ENCODE results near the gene KCNT1. TPM values are rescaled to one million over a fixed set of nuclear protein-coding genes. Genes with fewer than 3 reads are reported as not detected.

Gene KCNT1
- polyA plus RNA-seq, 1 experiment: not detected

DNA sequence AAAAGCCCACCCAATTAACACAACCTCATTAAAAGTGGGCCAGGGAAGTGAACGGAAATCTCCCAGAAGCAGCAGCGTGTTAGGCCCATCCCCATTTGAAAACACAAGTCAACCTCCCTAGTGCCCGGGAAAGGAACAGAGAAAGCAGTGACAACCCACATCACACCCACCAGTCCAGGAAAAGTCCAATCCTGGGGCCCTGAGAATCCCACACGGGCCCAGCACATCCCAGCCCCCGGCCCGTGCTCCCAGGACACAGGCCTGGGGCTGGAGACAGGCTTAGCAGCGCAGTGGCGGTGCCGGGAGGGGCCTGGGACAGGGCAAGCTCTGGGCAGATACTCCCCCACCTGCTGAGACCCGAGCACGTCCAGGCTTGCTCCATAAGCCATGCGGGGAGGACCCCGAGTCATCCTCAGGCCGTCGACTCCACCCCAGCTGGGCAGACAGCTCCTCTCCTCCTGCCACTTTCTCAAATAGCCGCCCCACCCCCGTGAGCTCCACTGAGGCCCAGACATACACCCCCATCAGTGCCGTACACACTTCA, 101.0 kb downstream of the KCNT1 start:
- Histone ChIP-seq H3K4me3 (ENCODE audit: low read depth, low read length) (no peak overlapping the region), H3K27me3 (ENCODE audit: control insufficient read depth, insufficient read depth, low read length) (no peaks in the 10 kb centered on the region), H3K36me3 (ENCODE audit: control insufficient read depth, insufficient read depth, low read length) (no peaks in the 10 kb centered on the region)
- ChIA-PET CTCF (no interaction called here), POLR2A (no interaction called here)
- no peak for TF ChIP-seq CTCF (IDR thresholded peaks at IDR 0.05; ENCODE audit: insufficient read depth, low read depth, low read length)
- no peak for DNase-seq (ENCODE audit: low read depth)

DNA sequence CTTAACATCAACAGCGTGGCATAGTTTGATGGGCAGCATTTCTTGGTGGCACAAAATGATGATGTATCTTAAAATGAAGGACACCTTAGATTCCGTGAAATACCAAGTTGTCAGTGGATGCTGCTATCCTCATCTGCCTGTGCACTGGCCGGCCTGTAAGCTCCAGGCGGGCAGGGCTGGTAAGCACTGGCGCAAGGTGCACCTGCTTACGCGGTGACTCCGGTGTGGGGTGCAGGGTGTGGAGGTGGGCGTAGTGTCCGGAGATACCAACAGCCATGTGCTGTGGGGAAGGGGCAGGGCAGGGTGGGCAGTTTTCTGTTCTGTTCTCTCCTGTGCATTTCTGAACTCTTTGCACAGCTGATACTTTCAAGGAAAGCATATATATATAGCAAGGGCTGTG, 101.5 kb downstream of the KCNT1 start:
- Histone ChIP-seq H3K27me3 (ENCODE audit: control insufficient read depth, insufficient read depth, low read length) (no peaks in the 10 kb centered on the region), H3K4me3 (ENCODE audit: low read depth, low read length) (no peak overlapping the region), H3K36me3 (ENCODE audit: control insufficient read depth, insufficient read depth, low read length) (no peaks in the 10 kb centered on the region)
- POLR2A ChIA-PET: no interaction called here
- CTCF ChIA-PET: no interaction called here
- TF ChIP-seq CTCF (IDR thresholded peaks at IDR 0.05; ENCODE audit: insufficient read depth, low read depth, low read length): no peak
- no peak for DNase-seq (ENCODE audit: low read depth)

- no peak overlapping the region for H3K4me3 ChIP-seq (ENCODE audit: low read depth, low read length)
- POLR2A ChIA-PET: no interaction called here
- H3K36me3 ChIP-seq (ENCODE audit: control insufficient read depth, insufficient read depth, low read length): no peaks in the 10 kb centered on the region
- CTCF ChIA-PET: no interaction called here
- TF ChIP-seq CTCF (IDR thresholded peaks at IDR 0.05; ENCODE audit: insufficient read depth, low read depth, low read length): 0 out of 2 replicates have a peak, but pooled peaks have one; percentile 3
- DNase-seq (ENCODE audit: low read depth): no peak
- H3K27me3 ChIP-seq (ENCODE audit: control insufficient read depth, insufficient read depth, low read length): no peaks in the 10 kb centered on the region
Measured at GRCh38 chr9:135804581-135805421, 102.8 kb downstream of the KCNT1 start.

DNA sequence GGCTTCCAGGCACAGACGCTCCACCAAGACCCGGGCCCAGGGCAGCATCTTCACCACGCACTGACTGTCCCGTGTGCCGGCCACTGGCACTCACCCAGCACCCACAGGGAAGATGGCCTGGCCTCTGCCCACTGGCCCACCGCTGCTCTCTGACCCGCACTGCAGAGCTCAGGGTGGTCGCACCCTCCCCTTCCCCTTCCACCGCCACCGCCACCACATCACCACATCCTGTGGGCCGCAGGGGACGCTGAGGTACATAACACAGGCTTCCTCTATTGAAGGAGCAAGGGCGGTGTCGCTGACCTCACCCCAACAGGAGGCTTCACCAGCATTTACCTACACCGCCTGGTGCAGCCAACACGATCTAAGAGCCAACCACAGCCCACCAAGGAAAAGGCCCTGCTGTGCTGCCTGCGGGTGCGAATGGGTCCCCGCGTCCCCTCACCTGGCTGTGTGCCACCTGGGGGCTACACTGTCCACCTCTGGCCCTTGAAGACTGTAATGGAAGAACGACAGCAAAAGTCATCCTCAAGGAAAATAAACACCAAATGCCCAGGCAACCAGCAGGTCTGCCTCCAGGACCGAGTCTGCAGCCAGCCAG, 103.5 kb downstream of the KCNT1 start:
- H3K27me3 ChIP-seq (ENCODE audit: control insufficient read depth, insufficient read depth, low read length): no peaks in the 10 kb centered on the region
- CTCF ChIA-PET: no interaction called here
- no peak for DNase-seq (ENCODE audit: low read depth)
- no peaks in the 10 kb centered on the region for H3K36me3 ChIP-seq (ENCODE audit: control insufficient read depth, insufficient read depth, low read length)
- TF ChIP-seq CTCF (IDR thresholded peaks at IDR 0.05; ENCODE audit: insufficient read depth, low read depth, low read length): no peak
- no peak overlapping the region for H3K4me3 ChIP-seq (ENCODE audit: low read depth, low read length)
- POLR2A ChIA-PET: no interaction called here

GRCh38 chr9:135809166-135809565, 107.2 kb downstream of the KCNT1 start:
- TF ChIP-seq CTCF (IDR thresholded peaks at IDR 0.05; ENCODE audit: insufficient read depth, low read depth, low read length): no peak
- H3K27me3 ChIP-seq (ENCODE audit: control insufficient read depth, insufficient read depth, low read length): no peaks in the 10 kb centered on the region
- peaks cover 10% of the 10 kb centered on the region for H3K36me3 ChIP-seq (ENCODE audit: control insufficient read depth, insufficient read depth, low read length)
- DNase-seq (ENCODE audit: low read depth): no peak
- no peak overlapping the region for H3K4me3 ChIP-seq (ENCODE audit: low read depth, low read length)
- ChIA-PET POLR2A (no interaction called here), CTCF (interaction anchor here (2.6 kb wide), 1 partner anchor 12 kb away, joined by 15 read pairs; no protein-coding TSS in a partner anchor)

All from BJ (cell line).